HEK293 (cell line): ENCODE data around the gene RFTN1.
"Not testable (repeated sequence)": the region's sequence is repeated elsewhere in the genome, so short reads cannot be mapped to it uniquely, and the experiment has no call there.

Experiments
- CTCF ChIA-PET: fragments of 350-600 bp; formaldehyde crosslinking; extraction: SDS; loops from one replicate; lab custom pipeline; 2021; ENCODE audit warnings: antibody characterized with exemption; lab: Yijun Ruan, JAX
- POLR2A ChIA-PET: fragments of 300-600 bp; formaldehyde crosslinking; extraction: SDS; loops from one replicate; lab custom pipeline; 2020; ENCODE audit warnings: antibody characterized with exemption, inconsistent platforms; lab: Yijun Ruan, JAX
- H3K27ac ChIP-seq: fragments of 200-500 bp; sonication (Bioruptor generic); 2 replicates; pipeline ENCODE4 v1.5.1; 2014; ENCODE audit warnings: low read depth, low read length, control low read depth, inconsistent platforms; ENCODE audit errors: extremely low read depth
- H3K36me3 ChIP-seq, 2 experiments: fragments of 200-500 bp in 1 of 2; sonication (Bioruptor generic) in 1 of 2; 1 replicate in 1 of 2; 2 replicates in 1 of 2; pipeline ENCODE4 v1.5.1; 2014 to 2017; ENCODE audit warnings: inconsistent platforms in 2 of 2, low read length in 2 of 2; ENCODE audit not compliant: control insufficient read depth in 2 of 2, insufficient read depth in 1 of 2
- H3K4me1 ChIP-seq: fragments of 200-500 bp; sonication (Bioruptor generic); 2 replicates; pipeline ENCODE4 v1.5.1; 2014; ENCODE audit warnings: mild to moderate bottlenecking, low read length, inconsistent platforms; ENCODE audit not compliant: control insufficient read depth, insufficient read depth
- H3K4me3 ChIP-seq: 2 replicates; pipeline ENCODE4 v1.5.1; 2011; ENCODE audit warnings: low read depth, mild to moderate bottlenecking, control low read depth, low read length, moderate library complexity
- H3K9me3 ChIP-seq: fragments of 200-500 bp; sonication (Bioruptor generic); 2 replicates; pipeline ENCODE4 v1.5.1; 2014; ENCODE audit warnings: low read depth, low read length, inconsistent platforms; ENCODE audit not compliant: control insufficient read depth, insufficient read depth
- EGR2 ChIP-seq: fragments of 450-650 bp; formaldehyde crosslinking; IDR thresholded peaks from 2 replicates; pipeline ENCODE4 v1.5.1; 2016; ENCODE audit warnings: low read depth, missing biosample characterization, missing genetic modification characterization
- ELK4 ChIP-seq: IDR thresholded peaks from 2 replicates; pipeline ENCODE4 v1.6.1; 2011; ENCODE audit warnings: mild to moderate bottlenecking, low read depth, low read length, borderline replicate concordance
- HOXA7 ChIP-seq: sonication (generic); formaldehyde crosslinking; IDR thresholded peaks from 2 replicates; pipeline ENCODE4 v1.8.1; 2022; ENCODE audit warnings: missing genetic modification reagents, borderline replicate concordance
- MZF1 ChIP-seq: fragments of 450-650 bp; formaldehyde crosslinking; IDR thresholded peaks from 2 replicates; pipeline ENCODE4 v1.5.1; 2017; ENCODE audit warnings: missing biosample characterization, missing genetic modification characterization, borderline replicate concordance
- PRDM1 ChIP-seq: fragments of 450-650 bp; formaldehyde crosslinking; IDR thresholded peaks from 2 replicates; pipeline ENCODE4; 2016; ENCODE audit warnings: missing biosample characterization, missing genetic modification characterization
- SCRT1 ChIP-seq: fragments of 450-650 bp; formaldehyde crosslinking; IDR thresholded peaks from 2 replicates; pipeline ENCODE4 v1.5.1; 2016; ENCODE audit warnings: missing biosample characterization, missing genetic modification characterization, borderline replicate concordance
- SCRT2 ChIP-seq: fragments of 450-650 bp; formaldehyde crosslinking; IDR thresholded peaks from 2 replicates; pipeline ENCODE4 v1.5.1; 2016; ENCODE audit warnings: missing biosample characterization, missing genetic modification characterization
- SP3 ChIP-seq: fragments of 450-650 bp; formaldehyde crosslinking; IDR thresholded peaks from 2 replicates; pipeline ENCODE4 v1.5.1; 2016; ENCODE audit warnings: missing biosample characterization, missing genetic modification characterization
- SP7 ChIP-seq: fragments of 450-650 bp; formaldehyde crosslinking; IDR thresholded peaks from 2 replicates; pipeline ENCODE4 v1.5.1; 2016; ENCODE audit warnings: missing biosample characterization, missing genetic modification characterization
- TCF7L2 ChIP-seq: IDR thresholded peaks from 2 replicates; pipeline ENCODE4 v1.6.1; 2011; ENCODE audit warnings: low read depth, mild to moderate bottlenecking, inconsistent platforms, low read length, moderate library complexity, borderline replicate concordance
- ZFHX2 ChIP-seq: fragments of 450-650 bp; formaldehyde crosslinking; conservative IDR thresholded peaks from 2 replicates; pipeline ENCODE4 v1.5.1; 2016; ENCODE audit warnings: missing biosample characterization, missing genetic modification characterization
- ZNF138 ChIP-seq: fragments of 450-650 bp; formaldehyde crosslinking; IDR thresholded peaks from 2 replicates; pipeline ENCODE4 v1.5.1; 2016; ENCODE audit warnings: missing biosample characterization, missing genetic modification characterization, borderline replicate concordance
- ZNF169 ChIP-seq: fragments of 450-650 bp; formaldehyde crosslinking; IDR thresholded peaks from 2 replicates; pipeline ENCODE4 v1.5.1; 2016; ENCODE audit warnings: missing biosample characterization, missing genetic modification characterization
- ZNF214 ChIP-seq: fragments of 450-650 bp; formaldehyde crosslinking; IDR thresholded peaks from 2 replicates; pipeline ENCODE4 v1.5.1; 2017; ENCODE audit warnings: missing biosample characterization, mild to moderate bottlenecking, missing genetic modification characterization, borderline replicate concordance
- ZNF26 ChIP-seq: fragments of 450-650 bp; formaldehyde crosslinking; IDR thresholded peaks from 2 replicates; pipeline ENCODE4 v1.5.1; 2016; ENCODE audit warnings: missing biosample characterization, missing genetic modification characterization
- ZNF366 ChIP-seq: fragments of 450-650 bp; formaldehyde crosslinking; conservative IDR thresholded peaks from 2 replicates; pipeline ENCODE4 v1.5.1; 2016; ENCODE audit warnings: missing biosample characterization, missing genetic modification characterization
- ZNF501 ChIP-seq: fragments of 450-650 bp; formaldehyde crosslinking; IDR thresholded peaks from 2 replicates; pipeline ENCODE4 v1.5.1; 2016; ENCODE audit warnings: missing biosample characterization, missing genetic modification characterization
- ZNF555 ChIP-seq: fragments of 450-650 bp; formaldehyde crosslinking; conservative IDR thresholded peaks from 2 replicates; pipeline ENCODE4 v1.5.1; 2017; ENCODE audit warnings: missing biosample characterization, mild to moderate bottlenecking, missing genetic modification characterization, inconsistent platforms
- ZNF561 ChIP-seq: fragments of 450-650 bp; IDR thresholded peaks from 2 replicates; pipeline ENCODE4 v1.5.1; 2018; ENCODE audit warnings: missing biosample characterization, missing genetic modification characterization, borderline replicate concordance
- ZNF585B ChIP-seq: fragments of 450-650 bp; formaldehyde crosslinking; IDR thresholded peaks from 2 replicates; pipeline ENCODE4 v1.5.1; 2016; ENCODE audit warnings: missing biosample characterization, missing genetic modification characterization
- ZNF600 ChIP-seq: fragments of 450-650 bp; formaldehyde crosslinking; IDR thresholded peaks from 2 replicates; pipeline ENCODE4 v1.5.1; 2016; ENCODE audit warnings: missing biosample characterization, missing genetic modification characterization
- ZNF660 ChIP-seq: fragments of 450-650 bp; IDR thresholded peaks from 2 replicates; pipeline ENCODE4 v1.5.1; 2018; ENCODE audit warnings: missing biosample characterization, mild to moderate bottlenecking, missing genetic modification characterization
- ZNF670 ChIP-seq: fragments of 450-650 bp; formaldehyde crosslinking; IDR thresholded peaks from 2 replicates; pipeline ENCODE4 v1.5.1; 2016; ENCODE audit warnings: missing biosample characterization, missing genetic modification characterization, low read depth
- ZNF777 ChIP-seq: fragments of 450-650 bp; formaldehyde crosslinking; IDR thresholded peaks from 2 replicates; pipeline ENCODE4 v1.5.1; 2017; ENCODE audit warnings: missing biosample characterization, missing genetic modification characterization, borderline replicate concordance
- ZNF791 ChIP-seq: fragments of 450-650 bp; formaldehyde crosslinking; IDR thresholded peaks from 2 replicates; pipeline ENCODE4 v1.5.1; 2016; ENCODE audit warnings: missing biosample characterization, missing genetic modification characterization

Gene RFTN1

GRCh38 chr3:16313886-16314645, 199.4 kb downstream of the RFTN1 start:
- Histone ChIP-seq H3K9me3 (no peaks in the 10 kb centered on the region), H3K4me1 (no peaks in the 10 kb centered on the region), H3K27ac (no peak overlapping the region), H3K36me3 (peaks cover 0 to 40% of the 10 kb centered on the region in 2 experiments; a peak in 2 of 3 replicates), H3K4me3 (no peak overlapping the region)
- CTCF ChIA-PET: interaction anchor here (0.7 to 1.8 kb wide), 2 partner anchors 24 to 67 kb away, joined by 3 to 10 read pairs; no protein-coding TSS in a partner anchor
- no peak for TF ChIP-seq TCF7L2
- no peak for TF ChIP-seq ZNF366 (tag by site-specific recombination)
- TF ChIP-seq ZNF585B (tag by site-specific recombination): no peak
- no peak for TF ChIP-seq ZNF501 (tag by site-specific recombination)
- TF ChIP-seq ZNF670 (tag by site-specific recombination): no peak
- no peak for TF ChIP-seq HOXA7 (CRISPR knock-in tag)
- no peak for TF ChIP-seq ELK4
- POLR2A ChIA-PET: interaction anchor here (1.6 kb wide), 1 partner anchor 49 kb away, joined by 3 read pairs; the partner anchor contains the start of genes DPH3 and OXNAD1

- POLR2A ChIA-PET: no interaction called here
These were observed 201.5 kb downstream of the RFTN1 start for GRCh38 chr3:16311960-16312451.

GRCh38 chr3:16310486-16310885, 203.0 kb downstream of the RFTN1 start:
- H3K4me1 ChIP-seq, H3K27ac ChIP-seq, H3K9me3 ChIP-seq, CTCF ChIA-PET, POLR2A ChIA-PET, H3K4me3 ChIP-seq: not testable (repeated sequence)
- H3K36me3 ChIP-seq: peaks cover 0 to 31% of the 10 kb centered on the region in 2 experiments; a peak in 2 of 3 replicates

More at GRCh38 chr3:16311960-16312451, 201.5 kb downstream of the RFTN1 start:
- H3K9me3 ChIP-seq: no peaks in the 10 kb centered on the region
- no peak overlapping the region for H3K4me3 ChIP-seq
- CTCF ChIA-PET: interaction anchor here (0.5 to 0.8 kb wide), 2 partner anchors 280 to 1240 kb away, joined by 3 read pairs; no protein-coding TSS in a partner anchor
- H3K27ac ChIP-seq: no peak overlapping the region
- H3K36me3 ChIP-seq: peaks cover 0 to 36% of the 10 kb centered on the region in 2 experiments; a peak in 2 of 3 replicates
- H3K4me1 ChIP-seq: no peaks in the 10 kb centered on the region
- TF ChIP-seq ZNF138 (tag by site-specific recombination) (no peak), ZNF555 (tag by site-specific recombination) (no peak), SCRT2 (tag by site-specific recombination) (peak; percentile 85), SCRT1 (tag by site-specific recombination) (peak; percentile 39; the same call in 1 of the 2 replicates), ZNF169 (tag by site-specific recombination) (no peak), ZNF26 (tag by site-specific recombination) (no peak), ZNF214 (no peak)

- POLR2A ChIA-PET: no interaction called here
- CTCF ChIA-PET: no interaction called here
- TF ChIP-seq ZNF561 (no peak), MZF1 (tag by site-specific recombination) (no peak), ZNF214 (no peak), ZNF777 (tag by site-specific recombination) (no peak), SP7 (tag by site-specific recombination) (peak; percentile 62; the same call in 1 of the 2 replicates), EGR2 (tag by site-specific recombination) (peak; percentile 32; the same call in 1 of the 2 replicates), ZNF600 (0 out of 2 replicates have a peak, but pooled peaks have one; percentile 26), ZNF660 (tag by site-specific recombination) (no peak; the same call in 1 of the 2 replicates), ZFHX2 (tag by site-specific recombination) (0 out of 2 replicates have a peak, but pooled peaks have one; percentile 19), SP3 (tag by site-specific recombination) (no peak), ZNF791 (tag by site-specific recombination) (no peak), PRDM1 (tag by site-specific recombination) (peak; percentile 41; the same call in 1 of the 2 replicates)
These were observed 203.9 kb downstream of the RFTN1 start for GRCh38 chr3:16309558-16309957.

More at GRCh38 chr3:16309558-16309957, 203.9 kb downstream of the RFTN1 start:
- H3K9me3 ChIP-seq: no peaks in the 10 kb centered on the region
- no peak overlapping the region for H3K27ac ChIP-seq
- H3K4me1 ChIP-seq: no peaks in the 10 kb centered on the region
- H3K4me3 ChIP-seq: no peak overlapping the region
- peaks cover 0 to 37% of the 10 kb centered on the region in 2 experiments; a peak in 1 of 3 replicates for H3K36me3 ChIP-seq
